ENCODE data around the gene KLHL22.
"Not testable (repeated sequence)": the region's sequence is repeated elsewhere in the genome, so short reads cannot be mapped to it uniquely, and the experiment has no call there.

Gene KLHL22, protein sequence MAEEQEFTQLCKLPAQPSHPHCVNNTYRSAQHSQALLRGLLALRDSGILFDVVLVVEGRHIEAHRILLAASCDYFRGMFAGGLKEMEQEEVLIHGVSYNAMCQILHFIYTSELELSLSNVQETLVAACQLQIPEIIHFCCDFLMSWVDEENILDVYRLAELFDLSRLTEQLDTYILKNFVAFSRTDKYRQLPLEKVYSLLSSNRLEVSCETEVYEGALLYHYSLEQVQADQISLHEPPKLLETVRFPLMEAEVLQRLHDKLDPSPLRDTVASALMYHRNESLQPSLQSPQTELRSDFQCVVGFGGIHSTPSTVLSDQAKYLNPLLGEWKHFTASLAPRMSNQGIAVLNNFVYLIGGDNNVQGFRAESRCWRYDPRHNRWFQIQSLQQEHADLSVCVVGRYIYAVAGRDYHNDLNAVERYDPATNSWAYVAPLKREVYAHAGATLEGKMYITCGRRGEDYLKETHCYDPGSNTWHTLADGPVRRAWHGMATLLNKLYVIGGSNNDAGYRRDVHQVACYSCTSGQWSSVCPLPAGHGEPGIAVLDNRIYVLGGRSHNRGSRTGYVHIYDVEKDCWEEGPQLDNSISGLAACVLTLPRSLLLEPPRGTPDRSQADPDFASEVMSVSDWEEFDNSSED

DNA sequence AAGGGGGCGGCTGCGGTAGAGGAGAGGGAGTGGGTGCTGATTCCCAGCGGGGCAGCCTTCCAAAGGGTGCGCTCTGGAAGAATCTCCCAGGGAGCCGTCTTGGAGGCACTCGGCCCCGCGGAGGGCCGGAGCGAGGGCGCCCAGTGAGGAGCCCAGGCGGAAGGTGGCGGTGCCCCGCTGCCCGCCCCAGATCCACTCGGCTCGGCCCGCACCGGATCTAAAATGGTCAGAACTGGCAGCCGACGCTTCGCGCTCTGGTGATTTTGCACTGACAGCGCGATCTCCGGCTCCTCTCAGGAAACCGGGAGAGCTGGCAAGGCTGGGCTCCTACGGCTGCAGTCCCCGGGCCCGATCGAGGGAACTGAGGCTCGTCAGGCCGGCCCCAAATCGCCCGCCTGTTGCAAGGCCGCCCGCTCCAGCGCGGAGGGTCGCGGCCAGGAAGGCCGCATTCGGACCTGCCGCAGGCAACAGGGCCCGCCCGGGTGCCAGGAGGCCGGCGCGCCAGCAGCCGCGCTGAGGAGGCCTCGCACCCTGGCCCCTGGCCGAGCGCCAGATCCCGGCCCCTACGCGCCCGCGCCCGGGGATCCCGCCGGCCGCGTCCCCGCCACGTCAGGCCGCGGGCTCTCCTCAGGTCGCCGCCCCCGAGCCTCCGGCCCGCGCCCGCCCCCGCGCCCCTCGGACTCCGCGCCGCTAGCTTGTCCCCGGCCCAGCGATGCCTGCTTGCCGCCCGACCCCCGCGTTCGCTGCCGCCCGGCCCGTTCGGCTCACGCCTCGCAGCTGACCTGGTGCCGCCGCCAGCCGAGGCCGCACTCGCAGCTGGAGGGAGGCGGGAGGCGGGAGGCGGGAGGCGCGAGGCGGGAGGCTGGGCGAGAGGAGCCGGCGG lies at the start of gene KLHL22:
Gene KLHL22, minus strand, starts transcription at position 818 of the 883 bp plus-strand sequence. CDS start 6,584 bp downstream, outside the sequence.
- DNase-seq (ENCODE audit: low read depth): peak; percentile 50

DNA sequence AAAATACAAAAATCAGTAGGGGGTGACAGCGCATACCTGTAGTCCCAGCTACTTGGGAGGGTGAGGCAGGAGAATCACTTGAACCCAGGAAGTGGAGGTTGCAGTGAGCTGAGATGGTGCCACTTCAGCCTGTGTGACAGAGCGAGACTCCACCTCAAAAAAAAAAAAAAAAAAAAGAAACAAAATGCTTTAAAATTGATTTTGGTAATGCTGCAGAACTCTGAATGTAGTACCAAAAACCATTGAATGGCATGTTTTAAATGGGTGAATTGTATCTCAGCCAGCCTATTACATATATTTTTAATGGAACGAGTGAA lies 49.7 kb upstream of the KLHL22 start:
- DNase-seq (ENCODE audit: low read depth): not testable (repeated sequence)

DNA sequence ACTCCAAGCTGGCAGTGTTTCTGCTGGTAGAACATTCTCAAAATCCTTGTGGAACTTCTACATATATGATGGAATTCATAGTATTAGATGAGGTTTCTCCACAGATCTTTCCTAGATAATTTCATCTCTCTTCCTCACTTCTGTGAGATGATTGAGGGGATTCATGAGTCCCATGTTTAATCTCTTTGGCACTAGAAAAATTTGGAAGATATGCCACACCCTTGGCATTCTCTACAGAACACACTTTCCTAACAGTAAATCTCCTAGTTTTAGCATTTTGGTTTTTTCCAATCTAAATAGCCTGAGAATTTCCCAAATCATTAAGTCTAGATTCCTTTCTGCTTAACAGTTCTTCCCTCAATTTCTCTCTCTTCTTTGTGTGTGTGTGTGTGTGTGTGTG lies 47.1 kb upstream of the KLHL22 start:
- DNase-seq (ENCODE audit: low read depth): peak; percentile 76

DNA sequence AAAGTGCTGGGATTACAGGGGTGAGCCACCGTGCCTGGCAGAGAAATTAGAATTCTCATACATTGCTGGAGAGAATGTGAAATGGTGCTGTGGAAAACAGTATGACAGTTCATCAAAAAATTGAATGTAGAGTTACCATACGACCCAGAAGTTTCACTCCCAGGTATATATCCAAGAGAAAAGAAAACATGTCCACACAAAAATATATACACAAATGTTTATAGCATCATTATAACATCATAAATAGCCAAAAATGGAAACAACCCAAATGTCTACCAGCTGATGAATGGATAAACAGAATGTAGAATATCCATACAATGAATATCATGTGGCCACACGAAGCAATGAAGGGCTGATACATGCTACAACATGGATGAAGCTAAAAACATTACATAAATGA lies 46.5 kb upstream of the KLHL22 start:
- no peak for DNase-seq (ENCODE audit: low read depth)

DNA sequence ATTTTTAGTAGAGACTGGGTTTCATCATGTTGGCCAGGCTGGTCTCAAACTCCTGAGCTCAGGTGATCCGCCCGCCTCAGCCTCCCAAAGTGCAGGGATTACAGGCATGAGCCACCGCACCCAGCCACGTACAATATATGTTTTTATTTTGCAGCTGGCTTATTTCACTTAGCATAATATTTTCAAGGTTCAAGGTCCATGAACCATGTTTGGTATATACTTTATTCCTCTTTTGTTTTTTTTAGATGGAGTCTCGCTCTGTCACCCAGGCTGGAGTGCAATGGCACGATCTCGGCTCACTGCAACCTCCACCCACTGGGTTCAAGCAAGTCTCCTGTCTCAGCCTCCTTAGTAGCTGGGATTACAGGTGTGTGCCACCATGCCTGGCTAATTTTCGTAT lies 43.3 kb upstream of the KLHL22 start:
- not testable (repeated sequence) for DNase-seq (ENCODE audit: low read depth)

DNA sequence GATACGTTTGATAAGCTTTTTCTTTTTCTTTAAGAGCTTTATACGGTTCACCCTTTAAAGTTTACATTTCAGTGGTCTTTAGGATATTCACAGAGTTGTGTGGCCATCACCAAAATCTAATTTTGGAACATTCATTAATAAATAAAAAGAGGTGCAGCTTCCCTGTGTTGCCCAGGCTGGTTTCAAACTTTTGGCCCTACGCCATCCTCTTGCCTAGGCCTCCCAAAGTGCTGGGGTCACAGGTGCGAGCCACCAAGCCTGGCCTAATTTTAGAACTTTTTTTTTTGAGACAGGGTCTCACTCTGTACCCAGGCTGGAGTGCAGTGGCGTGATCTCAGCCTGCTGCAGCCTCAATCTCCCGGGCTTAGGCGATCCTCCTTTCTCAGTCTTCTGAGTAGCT lies 42.4 kb upstream of the KLHL22 start:
- no peak for DNase-seq (ENCODE audit: low read depth)

DNA sequence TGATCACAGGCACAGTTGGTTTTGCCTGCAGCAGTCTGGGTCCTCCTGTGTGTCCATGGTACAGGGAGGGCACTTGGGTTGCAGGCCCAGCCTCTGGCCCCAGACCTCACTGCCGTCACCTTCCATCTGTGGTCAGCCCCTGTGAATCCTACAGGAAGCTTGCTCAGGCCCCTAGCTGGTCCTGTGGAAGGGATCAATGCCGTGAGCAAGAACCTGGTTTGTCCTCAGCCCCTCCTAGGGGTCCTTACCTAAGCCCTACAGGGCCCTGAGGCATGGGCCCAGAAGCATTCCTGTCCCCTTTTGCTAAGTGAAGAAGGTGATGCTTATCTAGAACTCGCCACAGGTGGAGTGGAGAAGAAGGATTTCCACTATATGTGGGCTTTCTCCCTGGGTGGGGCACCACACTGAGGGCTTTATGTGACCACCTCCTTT lies 41.7 kb upstream of the KLHL22 start:
- DNase-seq (ENCODE audit: low read depth): no peak

DNA sequence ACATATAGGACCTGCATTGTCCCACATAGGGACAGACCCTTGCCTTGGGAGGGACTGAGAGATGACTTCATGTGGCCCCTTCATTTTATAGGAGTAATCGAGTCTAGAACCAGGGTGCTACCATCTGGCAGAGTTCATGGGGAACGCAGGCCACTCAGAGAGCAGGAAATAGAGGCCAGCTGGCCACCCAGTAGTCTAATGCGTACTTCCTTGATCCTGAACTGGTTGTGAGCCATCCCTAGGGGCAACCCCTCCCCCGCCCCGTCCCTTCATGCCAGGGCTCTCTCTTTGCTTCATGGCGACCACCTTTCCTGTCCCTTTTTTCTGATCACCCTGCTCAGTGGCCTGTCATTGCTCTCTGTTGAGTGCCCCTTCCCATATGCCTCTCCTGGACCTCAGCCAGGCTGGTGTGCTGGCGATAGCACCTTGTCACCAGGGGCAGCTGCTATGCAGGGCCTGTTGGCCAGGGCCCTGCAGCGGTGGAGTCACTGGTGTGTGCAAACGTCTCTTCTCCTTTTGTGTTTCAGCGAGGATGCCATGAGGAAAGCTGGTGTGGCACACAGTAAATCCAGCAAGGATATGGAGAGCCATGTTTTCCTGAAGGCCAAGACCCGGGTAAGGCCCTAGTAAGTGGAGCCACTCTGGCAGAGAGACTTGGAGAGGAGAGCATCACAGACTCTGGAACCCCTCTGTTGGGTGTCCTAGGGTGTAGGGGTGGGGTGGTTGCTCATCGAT lies 41.2 kb upstream of the KLHL22 start:
- DNase-seq (ENCODE audit: low read depth): no peak

DNA sequence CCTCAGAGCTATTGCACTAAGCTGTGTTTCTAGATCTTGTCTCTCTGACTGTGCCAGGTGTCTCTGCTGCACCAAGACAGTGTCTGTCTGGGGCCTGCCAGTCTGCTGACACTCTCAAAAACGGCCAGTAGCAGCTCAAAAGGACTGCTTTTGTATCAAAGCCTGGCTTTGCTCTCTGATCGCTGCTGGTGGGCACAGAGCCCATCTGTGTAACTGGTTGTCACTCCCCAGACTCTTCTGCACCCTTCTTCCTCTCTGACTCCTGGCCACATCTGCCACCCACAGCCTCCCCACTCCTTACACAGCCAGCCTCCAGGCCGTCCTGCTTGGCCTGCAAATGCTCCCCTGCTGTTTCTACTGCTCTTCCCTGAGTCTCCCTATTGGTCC lies 38.3 kb upstream of the KLHL22 start:
- no peak for DNase-seq (ENCODE audit: low read depth)

DNA sequence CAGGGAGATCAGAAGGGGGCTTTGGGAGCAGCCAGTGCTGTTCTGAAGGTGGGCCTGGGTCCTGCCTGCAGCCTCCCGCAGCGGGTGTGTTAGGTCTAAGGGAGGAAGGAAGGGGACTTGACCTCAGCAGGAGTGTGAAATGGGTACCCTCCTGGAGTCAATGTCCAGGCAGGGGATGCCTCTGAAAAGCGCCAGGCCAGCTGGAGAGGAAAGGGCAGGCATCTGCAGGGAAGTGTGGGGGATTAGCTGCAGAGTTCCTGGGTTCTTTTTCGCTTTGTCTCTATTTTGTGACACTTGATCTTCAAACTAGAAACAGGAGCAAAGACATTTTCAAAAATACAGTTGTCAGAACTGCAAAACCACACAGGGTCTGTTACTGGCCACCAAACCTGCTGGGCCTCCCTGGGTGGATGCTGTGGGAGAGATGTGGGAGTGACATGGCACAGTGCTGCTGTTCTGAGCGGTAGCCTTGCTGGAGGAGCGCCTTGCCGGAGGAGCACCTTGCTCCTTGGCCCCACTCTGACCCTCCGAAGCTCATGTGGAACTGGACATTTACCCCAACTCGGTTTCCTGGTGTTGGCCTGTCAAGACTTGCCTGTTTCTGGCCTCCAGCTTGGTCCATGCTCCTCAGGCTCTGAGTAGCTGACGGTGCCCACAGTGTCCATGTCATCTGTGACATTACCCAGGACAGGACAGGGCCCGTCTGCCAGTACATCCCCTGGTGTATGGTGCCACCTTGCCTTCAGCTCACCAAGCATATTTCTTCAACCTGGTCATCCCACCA lies 37.7 kb upstream of the KLHL22 start:
- DNase-seq (ENCODE audit: low read depth): no peak

DNA sequence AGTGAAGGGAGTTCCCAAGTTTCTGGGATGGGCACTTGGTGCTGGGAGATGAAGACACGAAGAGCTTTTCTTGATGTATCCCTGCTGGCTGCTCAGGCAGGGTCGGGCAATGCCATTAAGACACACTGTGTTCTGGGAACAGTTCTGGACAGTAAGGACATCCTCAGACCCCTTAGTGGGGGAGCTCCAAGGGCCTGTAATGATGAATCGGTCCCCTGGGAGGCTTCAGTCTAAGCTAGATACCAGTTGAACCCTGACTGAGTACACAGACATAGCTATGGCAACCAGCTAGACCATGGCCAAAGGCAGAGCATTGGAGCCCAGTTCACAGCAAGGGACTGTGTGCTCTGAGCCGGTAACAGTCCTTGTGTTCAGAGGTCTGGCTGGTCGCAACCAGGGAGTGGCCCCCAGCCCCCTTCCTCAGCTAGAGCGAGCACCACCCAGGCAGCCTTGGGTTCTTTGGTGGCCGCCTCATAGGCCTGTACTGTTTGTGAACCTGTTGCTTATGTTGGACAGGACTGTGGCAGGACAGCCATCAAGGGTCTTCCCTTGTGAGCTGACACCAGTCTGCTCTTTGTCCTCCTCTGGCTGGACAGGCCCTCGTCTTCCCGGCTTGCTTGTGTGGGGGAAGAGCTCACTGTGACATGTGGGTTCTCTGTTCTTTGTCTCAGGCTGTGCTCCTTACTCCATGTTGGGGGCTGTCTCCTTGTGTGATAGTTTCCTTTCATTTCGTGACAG lies 36.8 kb upstream of the KLHL22 start:
- no peak for DNase-seq (ENCODE audit: low read depth)

DNA sequence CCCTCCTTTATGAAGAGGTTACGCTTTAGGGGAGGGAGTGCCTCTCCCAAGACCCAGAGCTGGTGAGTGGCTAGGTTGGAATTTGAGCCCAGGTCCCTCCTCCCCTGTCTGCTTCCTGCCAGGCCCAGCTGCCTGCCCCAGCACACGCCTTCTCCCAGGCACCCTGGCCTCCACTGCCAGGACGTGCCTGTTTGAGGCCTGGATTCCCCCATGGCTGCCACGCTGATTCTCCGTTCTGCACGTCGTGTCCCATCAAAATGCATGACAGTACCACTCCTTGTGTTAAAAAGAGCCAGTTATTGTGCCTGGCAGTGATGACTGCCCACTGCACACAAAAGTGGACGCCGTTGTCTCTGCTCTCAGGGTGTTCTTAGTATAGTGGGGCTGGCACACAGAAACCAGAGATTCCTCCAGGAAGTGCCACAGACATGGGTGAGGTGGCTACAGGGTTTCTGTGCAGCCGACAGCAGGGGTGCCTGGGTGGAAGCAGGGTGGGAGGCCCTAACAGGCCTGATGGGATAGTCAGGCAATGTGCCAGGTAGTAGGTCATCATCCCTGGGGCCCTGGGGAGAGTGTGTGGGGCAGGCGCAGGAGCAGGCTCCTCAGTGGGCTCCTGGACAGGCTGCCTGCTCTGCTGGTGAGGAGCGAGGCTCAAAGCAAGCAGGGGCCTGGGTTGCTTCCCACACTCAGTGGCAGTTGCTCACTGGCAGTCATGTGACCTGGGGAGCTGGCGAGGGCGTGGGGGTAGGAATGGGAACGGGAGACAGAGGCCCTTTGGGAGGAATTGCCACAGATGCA lies 36.0 kb upstream of the KLHL22 start:
- peak; percentile 97 for DNase-seq (ENCODE audit: low read depth)

DNA sequence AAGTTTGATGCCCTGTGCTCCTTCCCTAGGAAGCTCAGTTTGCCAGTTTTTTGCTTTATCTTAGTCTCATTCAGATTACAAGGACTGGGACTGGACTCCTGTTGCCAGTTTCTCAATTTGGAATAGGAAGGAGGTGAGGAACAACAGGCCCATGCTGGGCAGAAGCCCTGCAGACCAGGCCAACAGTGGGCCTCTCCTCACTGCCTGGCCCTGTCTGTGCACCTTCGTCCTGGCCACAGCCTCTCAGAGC lies 35.5 kb upstream of the KLHL22 start:
- no peak for DNase-seq (ENCODE audit: low read depth)

DNA sequence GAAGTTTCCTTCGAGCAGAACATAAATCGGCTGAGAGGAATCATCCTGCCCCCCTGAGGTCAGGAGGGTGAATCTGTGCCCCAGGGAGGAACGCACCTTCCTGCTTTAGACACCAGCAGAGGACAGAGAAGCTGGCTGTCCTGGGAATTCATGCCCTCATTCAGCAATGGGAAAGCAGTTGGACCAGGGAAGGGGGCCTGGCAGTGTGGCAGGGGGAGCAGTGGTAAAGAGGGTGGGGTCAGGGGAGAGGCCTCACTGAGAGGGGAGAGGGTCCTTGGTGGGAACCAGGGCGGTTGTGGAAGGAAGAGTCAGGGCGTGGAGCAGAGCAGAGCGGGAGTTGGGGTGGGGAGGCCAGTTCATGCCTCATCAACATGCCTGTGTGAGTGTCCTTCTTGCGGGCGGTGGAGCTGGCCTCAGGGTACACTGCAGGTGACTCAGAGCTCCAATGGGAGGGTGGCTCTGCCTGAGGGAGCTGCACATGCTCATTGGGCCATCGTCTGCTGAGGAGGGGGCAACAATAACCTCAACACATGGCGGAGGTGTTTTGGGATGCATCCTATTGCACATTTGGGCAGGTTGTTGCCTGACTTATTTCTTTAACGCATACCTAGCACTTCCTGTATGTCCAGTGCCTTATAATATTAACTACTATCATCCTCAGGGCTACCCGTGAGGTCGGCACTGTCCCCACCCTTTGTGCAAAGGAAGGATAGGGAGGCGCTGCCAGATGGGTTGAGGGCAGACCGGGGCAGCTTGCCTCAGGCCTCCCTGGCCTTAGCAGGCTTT lies 35.0 kb upstream of the KLHL22 start:
- peak; percentile 93 for DNase-seq (ENCODE audit: low read depth)

DNA sequence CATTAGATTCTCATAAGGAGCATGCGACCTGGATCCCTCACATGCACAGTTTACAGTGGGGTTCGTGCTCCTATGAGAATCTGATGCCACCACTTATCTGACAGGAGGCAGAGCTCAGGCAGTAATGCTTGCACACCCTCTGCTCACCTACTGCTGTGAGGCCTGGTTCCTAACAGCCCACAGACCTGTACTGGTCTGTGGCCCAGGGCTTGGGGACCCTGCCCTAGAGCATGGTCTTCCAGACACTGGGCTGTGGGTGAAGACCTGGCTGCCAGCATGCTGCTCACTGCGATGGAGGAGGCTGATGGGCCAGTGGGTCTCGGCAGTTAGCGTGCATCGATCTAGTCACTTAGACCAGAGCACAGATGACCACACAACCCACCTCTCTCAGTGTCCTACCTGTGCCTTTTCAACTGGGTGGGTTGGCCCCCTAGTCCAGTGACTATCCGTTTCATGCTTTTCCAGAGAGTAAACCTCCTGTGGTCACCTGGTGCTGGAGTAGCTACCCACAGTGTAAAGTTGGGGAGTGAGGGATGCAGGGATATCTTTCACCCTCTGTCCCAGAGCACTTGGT lies 32.9 kb upstream of the KLHL22 start:
- DNase-seq (ENCODE audit: low read depth): no peak

DNA sequence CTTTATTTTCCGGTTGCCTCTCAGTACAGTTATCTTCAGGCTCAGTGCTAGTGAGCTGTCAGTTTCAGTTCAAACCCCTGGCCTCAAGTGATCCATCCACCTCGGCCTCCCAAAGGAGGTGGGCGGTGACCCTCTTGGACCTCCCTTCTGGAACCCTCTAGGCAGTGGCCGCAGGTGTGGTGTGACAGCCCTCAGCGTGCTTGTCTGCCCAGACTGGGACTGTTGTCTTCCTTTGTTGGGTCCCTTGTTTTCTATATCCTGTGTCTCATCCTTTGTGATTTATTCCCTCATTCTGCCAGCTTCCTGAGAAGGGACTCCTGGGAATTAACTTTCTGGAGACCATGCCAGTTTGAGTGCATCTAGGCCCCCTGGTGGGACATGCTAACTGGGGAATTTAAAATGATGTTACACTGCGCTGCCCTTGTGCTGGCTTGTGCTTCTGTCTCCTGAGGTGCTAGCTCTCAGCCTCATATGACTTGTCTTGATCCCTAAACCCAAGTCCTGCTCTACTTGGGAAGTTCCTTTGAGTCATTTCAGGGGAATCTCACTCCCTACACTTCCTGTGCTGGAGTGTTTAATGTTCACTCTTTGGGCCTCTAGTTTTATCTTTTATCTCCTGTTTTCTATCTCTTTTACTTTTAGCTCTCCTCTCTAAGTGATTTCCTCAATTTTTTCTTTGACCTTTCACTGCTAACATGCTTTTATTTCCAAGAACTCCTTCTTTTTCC lies 31.2 kb upstream of the KLHL22 start:
- peak; percentile 95 for DNase-seq (ENCODE audit: low read depth)

DNA sequence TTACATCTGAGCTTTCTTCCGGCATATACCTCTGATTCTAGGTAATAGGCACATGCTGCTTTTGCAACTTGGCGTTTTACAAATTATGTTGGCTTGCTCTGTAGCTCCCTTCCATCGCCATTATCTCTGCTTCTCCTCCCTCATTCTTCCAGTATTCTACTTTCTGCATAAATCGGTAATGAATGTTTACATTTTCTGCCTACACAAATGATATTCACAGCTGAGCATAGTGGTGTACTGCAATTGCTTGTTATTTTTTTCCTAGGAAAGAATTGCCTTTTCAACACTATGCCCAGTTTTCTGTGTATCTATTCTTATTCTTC lies 30.7 kb upstream of the KLHL22 start:
- no peak for DNase-seq (ENCODE audit: low read depth)

DNA sequence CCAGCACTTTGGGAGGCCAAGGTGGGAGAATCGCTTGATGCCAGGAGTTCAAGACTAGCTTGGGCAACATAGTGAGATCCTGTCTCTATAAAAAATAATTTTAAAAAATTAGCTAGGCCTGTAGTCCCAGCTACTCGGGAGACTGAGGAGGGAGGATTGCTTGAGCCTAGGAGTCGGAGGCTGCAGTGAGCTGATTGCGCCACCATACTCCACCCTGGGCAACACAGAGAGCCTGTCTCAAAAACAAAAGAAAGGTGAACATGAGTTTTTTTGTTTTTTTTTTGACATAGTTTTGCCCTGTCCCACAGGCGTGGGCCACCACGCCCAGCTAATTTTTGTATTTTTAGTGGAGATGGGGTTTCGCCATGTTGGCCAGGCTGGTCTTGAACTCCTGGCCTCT lies 29.5 kb upstream of the KLHL22 start:
- no peak for DNase-seq (ENCODE audit: low read depth)
